Measurements from ENCODE around the gene TNFRSF14.

The TNFRSF14 gene

GRCh38 chr1:2523891-2524609 lies 32.1 kb upstream of the TNFRSF14 start:
- TF ChIP-seq, protein P1, sequence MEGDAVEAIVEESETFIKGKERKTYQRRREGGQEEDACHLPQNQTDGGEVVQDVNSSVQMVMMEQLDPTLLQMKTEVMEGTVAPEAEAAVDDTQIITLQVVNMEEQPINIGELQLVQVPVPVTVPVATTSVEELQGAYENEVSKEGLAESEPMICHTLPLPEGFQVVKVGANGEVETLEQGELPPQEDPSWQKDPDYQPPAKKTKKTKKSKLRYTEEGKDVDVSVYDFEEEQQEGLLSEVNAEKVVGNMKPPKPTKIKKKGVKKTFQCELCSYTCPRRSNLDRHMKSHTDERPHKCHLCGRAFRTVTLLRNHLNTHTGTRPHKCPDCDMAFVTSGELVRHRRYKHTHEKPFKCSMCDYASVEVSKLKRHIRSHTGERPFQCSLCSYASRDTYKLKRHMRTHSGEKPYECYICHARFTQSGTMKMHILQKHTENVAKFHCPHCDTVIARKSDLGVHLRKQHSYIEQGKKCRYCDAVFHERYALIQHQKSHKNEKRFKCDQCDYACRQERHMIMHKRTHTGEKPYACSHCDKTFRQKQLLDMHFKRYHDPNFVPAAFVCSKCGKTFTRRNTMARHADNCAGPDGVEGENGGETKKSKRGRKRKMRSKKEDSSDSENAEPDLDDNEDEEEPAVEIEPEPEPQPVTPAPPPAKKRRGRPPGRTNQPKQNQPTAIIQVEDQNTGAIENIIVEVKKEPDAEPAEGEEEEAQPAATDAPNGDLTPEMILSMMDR (IDR thresholded peaks at IDR 0.05): no peak

GRCh38 chr1:2525572-2525919 lies 30.6 kb upstream of the TNFRSF14 start:
- TF ChIP-seq, protein P1 (IDR thresholded peaks at IDR 0.05): no peak

- TF ChIP-seq, protein P1 (IDR thresholded peaks at IDR 0.05): no peak
Observed at GRCh38 chr1:2525920-2526823, 30.0 kb upstream of the TNFRSF14 start, which contains the start of gene PANK4. TSS of gene PANK4 (minus strand) at chr1:2526596. CDS start at chr1:2526587, 9 bp downstream.

DNA sequence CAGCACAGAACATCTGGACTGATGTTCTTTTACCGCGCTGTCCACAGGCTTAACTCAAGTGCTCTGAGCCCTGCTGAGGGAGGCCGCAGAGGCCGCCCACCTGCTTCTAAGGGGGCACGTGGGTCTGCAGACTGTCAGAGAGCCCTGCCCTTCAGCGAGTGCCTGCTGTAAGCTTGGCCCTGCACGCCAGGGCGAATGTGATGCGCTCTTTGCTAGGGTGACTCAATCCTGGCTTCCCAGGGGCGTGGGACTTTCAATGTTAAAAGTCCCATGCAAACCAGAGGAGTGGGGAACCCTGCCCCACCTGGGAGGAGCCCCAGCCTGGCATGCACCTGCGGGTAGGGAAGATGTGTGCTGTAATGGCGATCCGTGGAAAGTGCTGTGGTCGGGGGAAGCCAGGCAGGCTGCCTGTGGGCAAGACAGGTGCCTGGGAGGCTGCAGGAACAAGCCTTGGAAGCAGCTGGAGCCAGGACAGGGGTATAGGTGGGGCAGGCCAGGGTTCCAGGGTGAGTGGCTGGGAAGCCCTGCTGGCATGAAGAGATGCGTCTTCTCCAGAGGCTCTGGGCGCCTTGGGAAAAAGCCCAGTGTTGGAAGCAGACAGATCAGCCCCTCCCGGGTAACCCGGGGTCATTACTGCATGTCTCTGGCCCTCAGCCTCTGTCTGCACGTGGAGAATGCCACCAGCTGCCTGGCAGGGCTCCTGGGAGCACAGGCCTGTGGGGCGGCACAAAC lies 29.2 kb upstream of the TNFRSF14 start:
- TF ChIP-seq, protein P1 (IDR thresholded peaks at IDR 0.05): no peak

DNA sequence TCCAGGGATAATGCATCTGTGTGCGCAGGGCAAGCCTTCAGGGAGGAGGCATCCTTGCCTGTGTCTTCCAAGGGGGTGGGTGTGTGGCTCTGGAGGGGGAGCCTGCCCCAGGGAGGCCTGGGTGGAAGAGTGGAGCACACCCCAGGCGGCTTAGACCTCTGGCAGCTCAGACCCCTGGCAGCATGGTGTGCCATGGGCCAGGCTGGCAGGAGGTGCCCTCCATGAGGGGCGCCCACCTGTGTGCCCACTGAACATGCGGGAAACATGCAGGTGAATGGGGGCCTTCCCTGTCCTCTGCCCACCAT lies 28.7 kb upstream of the TNFRSF14 start:
- TF ChIP-seq, protein P1 (IDR thresholded peaks at IDR 0.05): no peak

DNA sequence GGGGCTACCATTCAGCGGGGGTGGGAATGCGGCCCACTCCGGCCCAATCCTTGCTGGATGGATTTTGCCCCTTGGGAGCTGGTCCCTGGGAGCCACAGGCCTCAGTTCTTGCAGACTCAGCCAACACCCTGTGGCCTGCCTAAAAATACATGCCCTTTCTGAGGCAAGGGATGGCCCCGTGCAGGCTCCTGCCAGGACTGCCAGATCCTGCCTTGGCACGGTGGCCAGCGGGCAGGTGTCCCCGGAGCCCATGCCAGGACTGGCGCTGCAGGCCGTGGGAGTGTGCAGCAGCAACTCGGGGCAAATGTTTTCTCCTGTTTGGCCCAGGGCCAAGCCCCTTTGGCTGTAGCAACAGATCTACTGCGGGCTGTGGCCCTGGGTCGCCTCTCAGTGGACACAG lies 28.2 kb upstream of the TNFRSF14 start:
- TF ChIP-seq, protein P1 (IDR thresholded peaks at IDR 0.05): no peak

- TF ChIP-seq, protein P1 (IDR thresholded peaks at IDR 0.05): no peak
Observed at GRCh38 chr1:2528611-2528965, 27.6 kb upstream of the TNFRSF14 start.

Measured in LNCAP (cell line).